Skin epidermis (tissue), 12 donors: ENCODE measurements around the gene DUSP2.
A peak's percentile ranks its signal among the peaks of the same experiment; 100 is the strongest.

Experiments used
- H3K27ac ChIP-seq, 21 experiments: fragments of 200-600 bp; sonication (generic) in 11 of 21; one replicate each; pipeline ENCODE4 v1.5.0; 2020; ENCODE audit warnings: mild to moderate bottlenecking in 3 of 21, inconsistent platforms in 2 of 21, moderate library complexity in 2 of 21
- H3K4me3 ChIP-seq, 7 experiments: fragments of 200-600 bp; sonication (generic) in 2 of 7; one replicate each; pipeline ENCODE4 v1.5.0; 2020; ENCODE audit warnings: inconsistent platforms in 2 of 7, mild to moderate bottlenecking in 2 of 7, moderate library complexity in 1 of 7

Gene DUSP2

DNA sequence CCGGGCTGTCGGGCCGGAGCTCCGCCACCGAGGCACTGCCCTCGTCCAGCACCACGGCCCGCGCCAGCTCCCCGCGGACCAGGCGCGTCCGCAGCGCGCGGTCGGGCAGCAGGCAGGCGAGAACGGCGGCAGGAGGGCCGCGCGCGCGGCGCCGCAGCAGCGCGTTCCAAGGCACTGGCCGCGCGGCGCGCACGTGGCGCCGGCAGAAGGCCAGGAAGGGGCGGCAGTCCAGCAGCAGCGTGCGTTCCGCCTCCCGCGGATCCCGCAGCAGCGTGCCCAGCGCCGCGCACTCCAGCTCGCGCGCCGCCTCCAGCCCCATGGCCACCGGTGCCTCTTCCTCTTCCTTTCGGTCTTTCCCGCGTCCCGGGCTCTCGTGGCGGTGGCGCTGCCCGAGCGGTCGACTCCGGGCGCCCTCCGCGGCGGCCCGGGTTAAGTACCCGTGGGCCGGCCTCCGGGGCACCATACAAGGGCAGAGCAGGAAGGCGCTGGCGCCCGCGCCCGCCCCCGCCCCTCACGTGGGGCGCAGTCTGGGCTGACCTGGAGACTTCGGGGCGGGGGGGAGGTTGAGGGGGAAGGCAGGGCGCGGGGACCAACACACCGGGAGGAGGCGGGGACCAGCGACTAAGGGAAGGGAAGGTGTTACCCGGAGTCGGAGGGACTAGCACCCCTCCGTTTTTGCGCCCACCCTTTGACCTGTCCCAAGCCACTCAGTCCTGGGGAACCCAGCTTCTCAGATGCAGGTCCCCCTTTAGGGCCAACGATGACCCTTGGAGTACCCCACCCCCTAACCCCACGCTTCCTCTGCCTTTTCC is at the start of gene DUSP2:
TSS of gene DUSP2 (minus strand) at position 405 of the 812 bp plus-strand sequence. CDS start at position 319, 86 bp downstream.
- H3K27ac ChIP-seq, result peak within 1 kb of the TSS; percentile 60 to 95 (median 81)

DNA sequence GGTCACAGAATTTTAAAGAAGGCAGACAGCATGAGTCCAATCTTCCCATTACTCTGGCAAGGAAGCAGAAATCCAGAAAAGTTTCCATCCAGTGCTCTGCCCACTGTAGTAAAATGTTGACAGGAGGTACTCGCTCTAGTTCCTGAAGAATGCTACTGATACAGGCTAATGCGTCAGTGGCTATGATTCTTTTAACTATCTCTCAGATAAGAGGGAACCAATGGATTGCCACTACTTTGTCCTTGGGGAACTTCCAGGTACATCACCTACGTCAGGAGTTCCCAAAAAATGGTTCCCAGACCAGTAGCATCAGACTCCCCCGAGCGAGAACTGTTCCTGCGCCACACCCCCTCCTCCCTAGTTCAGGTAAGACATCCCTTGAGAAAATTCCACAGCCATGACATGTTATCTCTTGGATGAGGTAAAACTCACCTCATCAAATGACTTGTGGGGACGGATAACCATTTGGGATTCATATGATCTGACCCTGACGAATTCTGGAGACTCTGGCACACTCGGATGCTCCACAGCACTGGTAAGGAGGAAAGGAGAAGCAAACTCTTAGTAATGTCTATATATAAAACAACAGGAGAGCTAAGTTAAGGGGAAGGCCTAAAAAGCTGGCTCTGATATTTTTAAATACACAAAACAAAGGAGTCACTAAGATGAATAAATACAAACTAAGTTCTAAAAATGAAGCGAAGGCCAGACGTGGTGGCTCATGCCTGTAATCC is 46.9 kb upstream of the DUSP2 start:
- Histone ChIP-seq H3K27ac (no peak overlapping the region), H3K4me3 (no peak overlapping the region)

More for the DNA sequence above, at the start of gene DUSP2:
- peak within 1 kb of the TSS; percentile 40 to 79 (median 56) for H3K4me3 ChIP-seq

DNA sequence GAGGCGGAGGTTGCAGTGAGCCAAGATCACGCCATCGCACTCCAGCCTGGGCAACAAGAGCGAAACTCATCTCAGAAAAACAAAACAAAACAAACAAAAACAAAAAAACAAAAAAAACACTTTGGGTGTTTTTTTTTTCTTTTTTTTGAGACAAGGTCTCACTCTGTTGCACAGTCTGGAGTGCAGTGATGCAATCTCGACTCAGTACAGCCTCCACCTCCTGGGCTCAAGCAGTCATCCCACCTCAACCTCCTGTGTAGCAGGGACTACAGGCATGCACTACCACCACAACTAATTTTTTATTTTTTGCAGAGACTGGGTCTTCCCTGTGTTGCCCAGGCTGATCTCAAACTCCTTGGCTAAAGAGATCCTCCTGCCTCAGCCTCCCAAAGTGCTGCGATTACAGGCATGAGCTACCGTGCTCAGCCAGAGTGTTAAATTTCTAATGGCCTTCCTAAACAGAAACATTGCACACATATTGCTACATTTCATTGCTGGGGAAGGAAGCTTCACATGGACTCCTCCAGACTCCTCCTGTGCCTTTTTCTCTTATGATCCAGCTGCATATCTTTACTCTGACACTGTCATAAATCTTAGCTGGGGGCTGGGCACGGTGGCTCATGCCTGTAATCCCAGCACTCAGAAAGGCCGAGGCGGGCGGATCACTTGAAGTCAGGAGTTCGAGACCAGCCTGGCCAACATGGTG is 43.7 kb upstream of the DUSP2 start:
- Histone ChIP-seq H3K4me3 (no peak overlapping the region), H3K27ac (no peak overlapping the region)

GRCh38 chr2:96186562-96186961 is 41.3 kb upstream of the DUSP2 start:
- Histone ChIP-seq H3K27ac (no peak overlapping the region), H3K4me3 (no peak overlapping the region)

- Histone ChIP-seq H3K27ac (peak overlapping the region in 1 of 21 experiments; percentile 12), H3K4me3 (no peak overlapping the region)
Measured at GRCh38 chr2:96185516-96185915, 40.3 kb upstream of the DUSP2 start.

DNA sequence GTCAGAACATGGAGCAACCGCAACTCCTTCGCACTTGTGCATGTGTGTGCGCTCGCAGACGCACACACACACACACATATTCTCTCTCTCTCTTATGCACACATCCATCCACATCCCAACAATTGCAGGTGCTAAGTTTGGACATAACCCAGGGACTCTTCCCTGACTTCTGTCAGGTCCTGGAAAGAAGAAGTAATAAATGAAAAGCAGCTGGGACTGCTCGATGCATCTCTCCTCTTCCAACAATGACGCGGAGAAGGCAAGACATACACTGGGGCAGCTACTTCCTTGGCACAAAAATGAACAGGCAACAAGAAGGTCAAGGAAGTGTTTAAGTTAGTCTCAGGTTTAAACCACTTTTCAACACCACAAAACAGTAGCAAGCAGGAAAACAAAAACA is 39.7 kb upstream of the DUSP2 start:
- Histone ChIP-seq H3K4me3 (no peak overlapping the region), H3K27ac (peak overlapping the region in 1 of 21 experiments; percentile 12)

DNA sequence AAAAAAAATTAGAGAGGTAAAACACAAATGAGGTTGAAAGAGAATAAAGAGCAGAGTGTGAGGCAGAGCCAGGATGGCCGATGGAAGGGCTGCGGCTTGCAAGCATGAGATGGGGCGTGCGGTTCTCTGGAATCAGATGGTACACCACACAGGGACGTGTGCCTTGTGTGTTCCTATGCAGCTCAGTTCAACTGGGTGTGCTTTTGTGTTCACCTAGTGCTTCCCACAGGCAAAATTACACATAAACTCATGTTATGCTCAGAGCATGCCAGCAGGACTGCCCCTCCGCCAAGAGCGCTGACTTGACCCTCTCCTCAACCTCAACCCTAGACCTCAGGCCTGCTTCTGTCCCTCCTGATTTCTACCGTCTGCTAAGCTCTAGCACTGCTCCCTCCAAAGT is 38.9 kb upstream of the DUSP2 start:
- Histone ChIP-seq H3K27ac (no peak overlapping the region), H3K4me3 (no peak overlapping the region)

DNA sequence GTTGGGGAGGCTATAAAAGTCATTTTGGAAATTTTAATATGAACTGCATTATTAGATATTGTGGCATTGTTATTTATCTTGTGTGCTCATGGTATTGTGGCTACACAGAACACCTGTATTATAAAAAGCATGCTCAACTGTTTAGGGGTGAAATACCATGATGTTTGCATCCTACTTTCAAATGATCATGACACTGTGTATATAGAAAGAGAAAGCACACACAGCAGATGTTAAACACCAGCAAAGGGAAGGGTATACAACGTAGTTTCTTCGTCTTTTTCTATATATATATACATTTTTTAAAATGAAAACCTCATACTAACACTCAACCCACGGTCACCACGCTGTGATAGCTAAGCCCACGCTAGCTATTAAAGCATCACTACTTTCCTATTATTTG is 36.3 kb upstream of the DUSP2 start:
- Histone ChIP-seq H3K4me3 (no peak overlapping the region), H3K27ac (no peak overlapping the region)

- H3K4me3 ChIP-seq, result no peak overlapping the region
- no peak overlapping the region for H3K27ac ChIP-seq
Measured at GRCh38 chr2:96180521-96180920, 35.3 kb upstream of the DUSP2 start.

DNA sequence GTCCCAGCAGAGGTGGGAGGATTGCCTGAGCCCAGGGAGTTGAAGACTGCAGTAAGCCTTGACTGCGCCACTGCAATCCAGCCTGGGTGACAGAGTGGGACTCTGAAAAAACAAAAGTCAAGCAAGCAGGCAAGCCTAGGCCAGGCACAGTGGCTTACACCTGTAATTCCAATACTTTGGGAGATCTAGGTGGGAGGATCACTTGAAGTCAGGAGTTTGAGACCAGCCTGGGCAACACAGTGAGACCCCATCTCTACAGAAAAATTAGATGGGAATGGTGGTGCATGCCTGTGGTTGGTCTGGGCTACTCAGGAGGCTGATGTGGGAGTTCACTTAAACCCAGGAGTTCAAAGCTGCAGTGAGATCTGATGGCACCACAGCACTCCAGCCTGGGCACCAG is 34.8 kb upstream of the DUSP2 start:
- Histone ChIP-seq H3K27ac (no peak overlapping the region), H3K4me3 (no peak overlapping the region)

GRCh38 chr2:96176661-96177060 is 31.4 kb upstream of the DUSP2 start:
- no peak overlapping the region for H3K27ac ChIP-seq
- no peak overlapping the region for H3K4me3 ChIP-seq

GRCh38 chr2:96175951-96176350 is 30.7 kb upstream of the DUSP2 start:
- H3K4me3 ChIP-seq, result no peak overlapping the region
- no peak overlapping the region for H3K27ac ChIP-seq

- Histone ChIP-seq H3K4me3 (no peak overlapping the region), H3K27ac (peak overlapping the region in 1 of 21 experiments; percentile 10)
Measured at GRCh38 chr2:96174251-96175144, 29.3 kb upstream of the DUSP2 start.

- Histone ChIP-seq H3K4me3 (no peak overlapping the region), H3K27ac (no peak overlapping the region)
Measured at GRCh38 chr2:96171831-96172230, 26.6 kb upstream of the DUSP2 start.

- no peak overlapping the region for H3K4me3 ChIP-seq
- no peak overlapping the region for H3K27ac ChIP-seq
Measured at GRCh38 chr2:96170626-96171025, 25.4 kb upstream of the DUSP2 start.

- Histone ChIP-seq H3K27ac (no peak overlapping the region), H3K4me3 (no peak overlapping the region)
Measured at GRCh38 chr2:96169868-96170507, 24.7 kb upstream of the DUSP2 start.

- Histone ChIP-seq H3K4me3 (no peak overlapping the region), H3K27ac (no peak overlapping the region)
Measured at GRCh38 chr2:96167407-96168013, 22.3 kb upstream of the DUSP2 start.

DNA sequence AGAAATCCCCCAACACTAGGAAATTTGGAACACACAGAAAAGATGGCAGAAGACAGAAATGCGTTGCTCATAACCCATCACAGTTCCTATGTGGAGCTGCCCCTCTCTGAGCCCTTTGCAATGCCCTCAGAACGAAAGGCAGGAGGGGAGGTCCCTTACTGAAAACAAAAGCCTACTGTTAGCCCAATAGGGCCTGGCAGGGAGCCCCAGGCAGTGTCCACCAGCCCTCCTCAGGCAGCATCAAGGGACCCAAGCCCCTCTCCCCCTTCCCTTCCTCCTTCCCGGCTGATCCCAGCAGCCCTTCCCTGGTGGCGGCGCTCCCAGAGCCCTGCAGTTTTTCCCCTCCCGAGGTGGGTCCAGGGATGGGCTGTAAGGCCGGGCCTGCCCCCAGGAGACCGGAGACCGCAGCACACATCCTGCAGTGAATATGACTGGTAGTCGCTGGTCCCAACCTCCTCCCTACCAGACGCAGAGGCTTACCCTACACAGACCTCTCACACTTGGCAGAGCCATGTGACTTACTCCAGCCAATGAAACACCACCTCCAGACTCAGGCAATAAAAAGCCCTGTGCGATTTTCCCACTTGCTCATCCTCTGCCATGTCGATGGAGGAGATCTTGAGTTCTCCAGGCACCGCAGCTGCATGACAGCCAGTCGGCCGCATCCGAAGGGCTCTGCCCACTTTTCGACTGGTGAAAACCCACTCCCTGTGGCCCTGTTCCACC is 19.4 kb upstream of the DUSP2 start:
- H3K4me3 ChIP-seq, result no peak overlapping the region
- H3K27ac ChIP-seq, result peak overlapping the region in 14 of 21 experiments; percentile 6 to 92 (median 71)
